Kidney (tissue), 14 donors: ENCODE results near the gene LHPP. TPM values are rescaled to one million over a fixed set of nuclear protein-coding genes. Genes with fewer than 3 reads are reported as not detected.

Experiments
- DNase-seq, 5 donors: peaks; one replicate each; pipeline ENCODE4 v3.0.0-alpha.2; 2013 to 2020
- FAIRE-seq: peaks from 2 replicates; lab custom pipeline; 2012; peaks lifted over from hg19 to GRCh38; lab: Jason Lieb, UNC
- H3K27ac ChIP-seq, 2 donors: one replicate each; pipeline ENCODE4 v1.7.0; 2013; ENCODE audit warnings: low read depth in 2 of 2, low read length in 2 of 2, inconsistent platforms in 1 of 2
- H3K27me3 ChIP-seq: one replicate; pipeline ENCODE4 v1.7.1; 2013; ENCODE audit warnings: low read length, inconsistent platforms; ENCODE audit not compliant: control insufficient read depth, insufficient read depth
- H3K36me3 ChIP-seq, 3 donors: one replicate each; pipeline versions ENCODE4 v1.7.0 to v1.7.1; 2013; ENCODE audit warnings: low read length in 3 of 3, control low read depth in 1 of 3, inconsistent platforms in 1 of 3; ENCODE audit not compliant: insufficient read depth in 3 of 3, control insufficient read depth in 2 of 3
- H3K4me1 ChIP-seq, 3 donors: one replicate each; pipeline versions ENCODE4 v1.7.0 to v1.7.1; 2013; ENCODE audit warnings: low read length in 3 of 3, inconsistent platforms in 1 of 3, low read depth in 1 of 3; ENCODE audit not compliant: control insufficient read depth in 2 of 3, insufficient read depth in 2 of 3
- H3K4me3 ChIP-seq, 3 donors: one replicate each; pipeline versions ENCODE4 v1.7.0 to v1.8.1; 2013; ENCODE audit warnings: low read length in 3 of 3, control low read depth in 1 of 3, inconsistent platforms in 1 of 3
- H3K9ac ChIP-seq, 3 donors: one replicate each; pipeline versions ENCODE4 v1.7.0 to v1.7.1; 2013; ENCODE audit warnings: low read length in 3 of 3, control low read depth in 1 of 3, inconsistent platforms in 1 of 3
- H3K9me3 ChIP-seq, 3 donors: one replicate each; pipeline versions ENCODE4 v1.7.0 to v1.7.1; 2013; ENCODE audit warnings: low read length in 3 of 3, control low read depth in 1 of 3, inconsistent platforms in 1 of 3; ENCODE audit not compliant: control insufficient read depth in 2 of 3, insufficient read depth in 1 of 3
- intact Hi-C: fragments of 100-400 bp; cut with DNase I; formaldehyde crosslinking; loops from one replicate; pipeline ENCODE4 v1.11.1; 2022
- polyA plus RNA-seq: library from polyadenylated mRNA; stranded (reverse); fragments of 350-450 nt; fragmentation: Illumina TruSeq; extraction: RNeasy Lipid Tissue Mini Kit (QIAGEN cat#74804); gene quantifications from one replicate; pipeline ENCODE4 v1.2.3, GENCODE V29; 2014; ENCODE audit warnings: low read depth, low replicate concordance; ENCODE audit not compliant: insufficient read depth
- total RNA-seq: library from RNA; stranded (reverse); fragmentation: NEBNext Ultra II Directional; extraction: Animal tissue kit (Norgen Biotek cat#: 25700); gene quantifications from one replicate; pipeline ENCODE4 v1.2.1, GENCODE V29; 2021
- TF ChIP-seq, protein P1 (sequence below): IDR thresholded peaks from 3 replicates; pipeline ENCODE4 v1.5.1; 2012; ENCODE audit warnings: mild to moderate bottlenecking, moderate library complexity, borderline replicate concordance; ENCODE audit not compliant: insufficient read depth; ENCODE audit errors: extremely low read depth
- donor health status: control.
- donor health status: control.
- donor health status: control.
- donor health status: control.
- donor health status: control.
- donor health status: DM: yes; HTN: yes; CAD: no.
- donor health status: Normal renal cell carcinoma (clear cell type).

Gene LHPP
- total and polyA plus RNA-seq, 2 donors from 2014 or later, result 16.6 to 52.5 TPM

DNA sequence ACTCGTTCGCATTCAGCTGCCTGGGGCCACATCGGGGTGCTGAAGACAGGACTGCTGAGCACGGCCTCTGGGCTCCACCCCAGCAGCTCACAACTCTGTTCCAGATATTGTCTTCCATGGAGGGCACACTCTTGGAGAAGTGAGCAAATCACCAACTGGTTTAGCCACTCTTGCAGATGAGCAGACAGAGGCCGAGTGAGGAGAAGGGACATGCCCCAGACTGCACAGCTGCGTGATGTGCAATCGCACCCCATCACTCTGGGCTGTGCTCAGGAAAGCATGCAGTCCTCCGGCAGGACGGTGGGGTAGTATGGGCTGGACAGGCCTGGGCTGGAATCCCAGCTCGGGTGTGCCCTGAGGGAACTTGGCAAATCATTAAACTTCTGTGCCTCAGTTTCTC is 170.9 kb downstream of the LHPP start:
- H3K36me3 ChIP-seq, result peaks cover 0 to 2% (median 0%) of the 10 kb centered on the region in 3 donors
- no peaks in the 10 kb centered on the region for H3K27me3 ChIP-seq
- H3K9ac ChIP-seq, result no peak overlapping the region
- TF ChIP-seq, protein P1, sequence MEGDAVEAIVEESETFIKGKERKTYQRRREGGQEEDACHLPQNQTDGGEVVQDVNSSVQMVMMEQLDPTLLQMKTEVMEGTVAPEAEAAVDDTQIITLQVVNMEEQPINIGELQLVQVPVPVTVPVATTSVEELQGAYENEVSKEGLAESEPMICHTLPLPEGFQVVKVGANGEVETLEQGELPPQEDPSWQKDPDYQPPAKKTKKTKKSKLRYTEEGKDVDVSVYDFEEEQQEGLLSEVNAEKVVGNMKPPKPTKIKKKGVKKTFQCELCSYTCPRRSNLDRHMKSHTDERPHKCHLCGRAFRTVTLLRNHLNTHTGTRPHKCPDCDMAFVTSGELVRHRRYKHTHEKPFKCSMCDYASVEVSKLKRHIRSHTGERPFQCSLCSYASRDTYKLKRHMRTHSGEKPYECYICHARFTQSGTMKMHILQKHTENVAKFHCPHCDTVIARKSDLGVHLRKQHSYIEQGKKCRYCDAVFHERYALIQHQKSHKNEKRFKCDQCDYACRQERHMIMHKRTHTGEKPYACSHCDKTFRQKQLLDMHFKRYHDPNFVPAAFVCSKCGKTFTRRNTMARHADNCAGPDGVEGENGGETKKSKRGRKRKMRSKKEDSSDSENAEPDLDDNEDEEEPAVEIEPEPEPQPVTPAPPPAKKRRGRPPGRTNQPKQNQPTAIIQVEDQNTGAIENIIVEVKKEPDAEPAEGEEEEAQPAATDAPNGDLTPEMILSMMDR, result no peak
- DNase-seq, result peak in 1 of 5 donors; percentile 47
- H3K9me3 ChIP-seq, result no peaks in the 10 kb centered on the region
- H3K4me1 ChIP-seq, result peaks cover 0 to 23% (median 10%) of the 10 kb centered on the region in 3 donors
- intact Hi-C loops, result no loop called here
- FAIRE-seq, result no peak
- no peak overlapping the region for H3K4me3 ChIP-seq
- no peak overlapping the region for H3K27ac ChIP-seq

GRCh38 chr10:124636271-124636995 is 174.8 kb downstream of the LHPP start:
- TF ChIP-seq, protein P1, result no peak
- H3K4me1 ChIP-seq, result peaks cover 0 to 25% (median 7%) of the 10 kb centered on the region in 3 donors
- intact Hi-C loops, result no loop called here
- peaks cover 0 to 2% (median 0%) of the 10 kb centered on the region in 3 donors for H3K36me3 ChIP-seq
- H3K4me3 ChIP-seq, result no peak overlapping the region
- no peak overlapping the region for H3K27ac ChIP-seq
- no peaks in the 10 kb centered on the region for H3K27me3 ChIP-seq
- FAIRE-seq (no peak), DNase-seq (peak in 1 of 5 donors; percentile 71)
- H3K9me3 ChIP-seq, result no peaks in the 10 kb centered on the region
- no peak overlapping the region for H3K9ac ChIP-seq

DNA sequence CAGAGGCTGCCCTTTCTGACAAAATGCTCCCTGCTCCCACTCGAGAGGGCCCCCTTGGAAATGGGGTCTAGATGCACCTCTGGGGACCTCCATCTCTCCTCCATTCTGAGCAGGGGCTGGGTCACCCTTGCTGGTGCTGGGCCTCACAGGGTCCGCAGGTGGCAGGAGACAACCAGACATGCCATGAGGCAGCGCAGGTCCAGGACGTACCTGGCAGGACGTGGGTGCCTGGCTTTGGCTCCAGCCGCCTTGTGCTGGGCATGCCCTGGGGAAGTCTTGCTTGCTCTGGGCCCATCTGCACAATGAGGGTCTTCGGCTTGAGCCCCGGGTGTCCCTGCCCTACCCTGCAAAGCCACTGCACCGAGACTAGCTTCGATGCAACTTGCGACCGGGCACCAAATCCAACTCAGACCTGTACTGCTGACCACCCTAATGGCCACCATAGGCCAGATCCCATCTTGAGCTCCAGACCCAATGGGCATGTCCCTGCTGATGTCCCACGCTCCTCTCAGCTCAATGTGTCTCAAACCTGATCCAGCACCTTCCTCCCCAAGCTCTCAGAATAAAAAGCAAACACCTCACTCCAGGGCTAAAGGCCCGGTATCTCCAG is 175.6 kb downstream of the LHPP start:
- Histone ChIP-seq H3K4me1 (peaks cover 0 to 28% (median 9%) of the 10 kb centered on the region in 3 donors), H3K27me3 (no peaks in the 10 kb centered on the region), H3K9me3 (no peaks in the 10 kb centered on the region), H3K9ac (no peak overlapping the region), H3K4me3 (no peak overlapping the region), H3K27ac (no peak overlapping the region), H3K36me3 (no peaks in the 10 kb centered on the region)
- intact Hi-C loops, result no loop called here
- FAIRE-seq (no peak), DNase-seq (peak in 1 of 5 donors; percentile 56)
- TF ChIP-seq, protein P1, result no peak
